PC-9 (cell line): ENCODE data around the gene TRIM71.
"Not testable (repeated sequence)": the region's sequence is repeated elsewhere in the genome, so short reads cannot be mapped to it uniquely, and the experiment has no call there.

Source experiments
- CTCF ChIP-seq: fragments of 200-600 bp; sonication (generic); conservative IDR thresholded peaks from 2 replicates; pipeline ENCODE4 v1.6.1; 2017; ENCODE audit warnings: mixed run types, antibody characterized with exemption, mild to moderate bottlenecking, moderate library complexity
- EZH2 ChIP-seq: fragments of 200-600 bp; sonication (generic); IDR thresholded peaks from 2 replicates; pipeline ENCODE4 v1.8.0; 2017; ENCODE audit warnings: antibody characterized with exemption, low read depth

GRCh38 chr3:32801440-32801839 lies 16.4 kb upstream of the TRIM71 start:
- not testable (repeated sequence) for TF ChIP-seq CTCF, EZH2
